NCI-H1436 (cell line): ENCODE results near the gene HPF1.
A peak's percentile ranks its signal among the peaks of the same experiment; 100 is the strongest.
"Not testable (repeated sequence)": the region's sequence is repeated elsewhere in the genome, so short reads cannot be mapped to it uniquely, and the experiment has no call there.

Experiments used
- DNase-seq: peaks from one replicate; lab custom pipeline; 2025; lab: John Stamatoyannopoulos, UW

Gene HPF1

GRCh38 chr4:169738604-169739003, 19.1 kb downstream of the HPF1 start:
- DNase-seq = not testable (repeated sequence)

GRCh38 chr4:169730564-169730963, 27.2 kb downstream of the HPF1 start:
- DNase-seq = no peak

GRCh38 chr4:169727616-169728015, 30.1 kb downstream of the HPF1 start:
- no peak for DNase-seq

DNA sequence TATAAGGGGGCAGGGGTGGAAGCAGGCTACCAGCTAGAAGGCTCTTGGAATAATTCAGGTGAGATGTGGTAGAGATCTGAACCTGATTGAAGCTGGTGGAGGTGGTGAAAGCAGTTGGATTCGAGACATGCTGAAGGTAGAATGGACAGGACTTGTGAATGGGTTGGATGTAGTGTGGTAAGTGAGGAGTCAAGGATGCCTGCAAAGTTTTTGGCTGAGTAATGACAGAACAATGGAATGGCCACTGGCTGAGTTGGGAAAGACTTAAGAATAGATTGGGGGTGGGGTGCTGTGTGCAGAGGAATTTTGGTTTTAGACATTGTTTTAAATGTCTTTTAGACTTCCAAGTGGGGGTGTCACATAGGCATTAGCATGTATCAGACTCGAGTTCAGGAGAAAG, 33.5 kb downstream of the HPF1 start:
- no peak for DNase-seq

DNA sequence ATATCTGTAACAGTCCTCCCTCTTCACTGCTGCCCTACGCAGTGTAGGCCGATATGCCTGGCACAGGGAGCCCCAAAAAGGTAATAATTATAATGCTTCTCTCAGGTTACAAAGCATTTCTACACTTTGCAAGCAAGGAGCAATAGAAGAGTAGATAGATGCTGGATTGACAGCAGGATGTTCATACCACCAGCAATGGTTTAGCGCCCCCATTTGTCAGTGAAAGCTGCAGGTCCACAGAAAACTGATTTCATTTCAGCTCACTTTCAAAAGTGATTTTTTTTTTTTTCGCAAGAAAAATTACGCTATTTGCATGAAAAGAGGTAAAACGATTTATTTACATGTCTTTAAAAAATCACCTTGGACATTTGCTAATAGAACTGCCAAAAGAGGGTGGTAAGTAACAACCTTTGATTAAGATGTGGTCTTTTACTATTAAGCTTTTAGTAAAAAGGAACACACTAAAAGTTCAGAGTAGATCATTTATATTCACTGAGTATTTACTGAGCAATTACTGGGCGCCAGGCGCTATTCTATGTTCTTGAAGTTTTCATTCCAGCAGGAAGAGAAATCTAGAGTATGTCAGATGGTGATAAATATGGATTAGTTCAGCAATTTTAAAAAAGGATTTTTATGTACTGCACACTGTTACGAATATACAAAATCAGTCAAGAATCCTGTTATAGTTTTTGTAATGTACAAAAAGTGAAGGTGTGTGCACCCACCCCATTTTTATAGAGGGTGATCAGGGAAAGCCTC, 34.4 kb downstream of the HPF1 start:
- DNase-seq = peak; percentile 8

- no peak for DNase-seq
Observed at GRCh38 chr4:169720529-169720928, 37.2 kb downstream of the HPF1 start.

- no peak for DNase-seq
Observed at GRCh38 chr4:169716677-169717076, 41.1 kb downstream of the HPF1 start.

GRCh38 chr4:169715826-169716225, 41.9 kb downstream of the HPF1 start:
- DNase-seq = no peak

- DNase-seq = no peak
Observed at GRCh38 chr4:169707958-169708643, 49.6 kb downstream of the HPF1 start.

DNA sequence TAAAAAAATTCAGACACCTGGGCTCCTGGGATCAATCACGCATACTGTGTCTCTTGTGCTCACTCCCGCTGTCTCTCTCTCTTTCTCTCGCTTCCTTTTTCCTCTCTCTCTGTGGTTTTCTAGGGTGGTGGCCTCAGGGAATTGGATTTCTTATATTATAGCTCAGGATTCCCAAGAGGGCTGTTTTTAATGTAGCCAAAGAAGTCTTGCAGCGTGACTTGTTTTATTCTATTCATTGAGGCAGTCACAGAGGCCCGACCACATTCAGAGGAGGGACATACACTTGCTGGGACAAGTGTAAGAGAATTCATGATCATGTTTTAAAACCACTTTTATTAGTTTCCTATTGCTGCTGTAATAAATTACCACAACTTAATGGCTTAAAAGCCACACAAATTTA, 59.4 kb downstream of the HPF1 start:
- no peak for DNase-seq

DNA sequence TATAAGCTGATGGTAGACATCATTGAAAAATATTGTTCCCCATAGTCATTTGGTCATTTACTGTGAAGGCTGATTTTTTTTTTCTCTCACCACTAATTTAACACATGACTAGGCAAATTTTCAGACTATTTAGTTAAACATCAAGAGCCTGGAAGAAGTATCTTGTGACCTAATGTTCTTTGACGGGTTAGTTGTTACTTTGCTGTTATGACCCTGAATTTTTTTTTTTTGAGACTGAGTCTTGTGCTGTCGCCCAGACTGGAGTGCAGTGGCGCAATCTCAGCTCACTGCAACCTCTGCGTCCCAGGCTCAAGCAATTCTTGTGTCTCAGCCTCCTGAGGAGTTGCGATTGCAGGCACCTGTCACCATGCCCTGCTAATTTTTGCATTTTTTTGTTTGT, 67.0 kb downstream of the HPF1 start:
- DNase-seq = no peak

DNA sequence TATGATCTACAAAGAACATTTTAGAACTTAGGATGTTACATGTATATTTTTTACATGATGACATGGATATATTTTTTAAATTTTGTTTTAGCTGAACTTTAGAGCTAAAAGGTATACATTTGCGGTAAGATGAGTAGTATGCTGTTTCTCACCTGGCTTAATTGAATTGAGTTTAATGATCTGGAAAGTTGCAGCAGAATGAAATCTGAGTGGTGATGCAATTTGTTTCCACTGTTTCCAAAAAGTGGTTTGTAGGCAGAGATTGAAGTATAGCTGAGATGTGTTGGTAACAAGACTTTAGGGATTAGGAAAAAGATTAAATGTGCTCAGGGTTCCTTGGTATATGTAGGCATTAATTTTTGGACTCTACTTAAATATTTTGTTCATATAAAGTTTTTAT, 68.1 kb downstream of the HPF1 start:
- no peak for DNase-seq

DNA sequence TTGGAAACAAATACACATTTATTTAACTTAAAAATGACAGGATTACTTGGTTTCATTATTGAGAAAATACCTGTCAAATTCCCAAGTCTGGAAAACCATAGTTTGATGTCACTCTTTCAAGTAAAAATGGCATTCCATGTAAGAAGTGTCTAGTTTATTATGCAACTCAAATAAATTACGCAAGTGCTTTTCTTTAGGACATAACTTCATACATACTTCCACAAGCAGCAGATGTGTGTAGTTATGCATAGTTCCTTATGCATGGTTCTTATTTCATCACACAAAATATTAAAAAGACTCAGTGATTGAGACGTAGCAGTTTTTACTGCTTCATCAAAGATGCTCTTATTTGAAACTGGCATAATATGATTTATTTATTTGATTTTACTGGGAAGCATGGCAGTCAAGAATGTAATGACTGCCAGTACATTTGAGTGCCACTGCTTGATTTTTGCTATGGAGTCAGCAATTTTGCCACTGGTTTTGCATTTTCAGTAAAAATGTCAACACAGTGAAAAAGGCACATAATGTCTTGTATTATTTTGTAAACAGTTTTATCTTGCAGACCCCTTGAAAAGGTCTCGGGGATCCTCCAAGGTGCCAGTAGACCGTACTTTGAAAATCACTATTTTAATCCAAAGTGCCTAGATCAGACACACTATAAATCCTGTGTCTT, 75.2 kb downstream of the HPF1 start:
- DNase-seq = no peak
